ENCODE measurements around the gene MRPL14. TPM values are rescaled to one million over a fixed set of nuclear protein-coding genes. Genes with fewer than 3 reads are reported as not detected.

MRPL14 gene
- total RNA-seq, 1 experiment from 2014 or later = 80.1 TPM

- Histone ChIP-seq H4K20me1 (ENCODE audit: insufficient read depth, low read depth, low read length) (peaks cover 13% of the 10 kb centered on the region), H3K9me2 (replicated peaks; ENCODE audit: insufficient read depth, low read length) (no peaks in the 10 kb centered on the region), H3K27ac (ENCODE audit: low read length) (no peak overlapping the region), H3K9me3 (ENCODE audit: low read length) (no peaks in the 10 kb centered on the region), H3K27me3 (ENCODE audit: low read length) (no peaks in the 10 kb centered on the region), H3K9ac (ENCODE audit: low read length) (no peak overlapping the region), H3K4me1 (ENCODE audit: low read length) (peaks cover 21% of the 10 kb centered on the region), H3K36me3 (ENCODE audit: insufficient read depth, low read length) (no peaks in the 10 kb centered on the region), H3K79me2 (ENCODE audit: low read length) (no peaks in the 10 kb centered on the region), H3K4me2 (ENCODE audit: low read depth, low read length, poor library complexity, severe bottlenecking) (no peak overlapping the region), H3K4me3 (ENCODE audit: low read length) (no peak overlapping the region), H2AFZ (ENCODE audit: low read length) (no peak overlapping the region)
- no peak for DNase-seq
Observed at GRCh38 chr6:44088827-44089590, 38.2 kb downstream of the MRPL14 start.

- Histone ChIP-seq H3K4me3 (ENCODE audit: low read length) (no peak overlapping the region), H3K4me2 (ENCODE audit: low read depth, low read length, poor library complexity, severe bottlenecking) (no peak overlapping the region), H3K79me2 (ENCODE audit: low read length) (no peaks in the 10 kb centered on the region), H3K9ac (ENCODE audit: low read length) (no peak overlapping the region), H3K27ac (ENCODE audit: low read length) (no peak overlapping the region), H3K4me1 (ENCODE audit: low read length) (peaks cover 28% of the 10 kb centered on the region), H4K20me1 (ENCODE audit: insufficient read depth, low read depth, low read length) (peaks cover 12% of the 10 kb centered on the region), H3K9me2 (replicated peaks; ENCODE audit: insufficient read depth, low read length) (no peaks in the 10 kb centered on the region), H3K36me3 (ENCODE audit: insufficient read depth, low read length) (no peaks in the 10 kb centered on the region), H3K9me3 (ENCODE audit: low read length) (no peaks in the 10 kb centered on the region), H2AFZ (ENCODE audit: low read length) (no peak overlapping the region), H3K27me3 (ENCODE audit: low read length) (no peaks in the 10 kb centered on the region)
- no peak for DNase-seq
Observed at GRCh38 chr6:44087623-44088022, 39.6 kb downstream of the MRPL14 start.

GRCh38 chr6:44086931-44087574 is 40.2 kb downstream of the MRPL14 start:
- H3K9ac ChIP-seq (ENCODE audit: low read length) = no peak overlapping the region
- no peaks in the 10 kb centered on the region for H3K9me2 ChIP-seq (replicated peaks; ENCODE audit: insufficient read depth, low read length)
- no peak overlapping the region for H3K4me3 ChIP-seq (ENCODE audit: low read length)
- H3K4me1 ChIP-seq (ENCODE audit: low read length) = peaks cover 31% of the 10 kb centered on the region
- DNase-seq = no peak
- H3K79me2 ChIP-seq (ENCODE audit: low read length) = no peaks in the 10 kb centered on the region
- no peak overlapping the region for H3K4me2 ChIP-seq (ENCODE audit: low read depth, low read length, poor library complexity, severe bottlenecking)
- H4K20me1 ChIP-seq (ENCODE audit: insufficient read depth, low read depth, low read length) = peaks cover 6% of the 10 kb centered on the region
- no peaks in the 10 kb centered on the region for H3K36me3 ChIP-seq (ENCODE audit: insufficient read depth, low read length)
- no peaks in the 10 kb centered on the region for H3K9me3 ChIP-seq (ENCODE audit: low read length)
- H2AFZ ChIP-seq (ENCODE audit: low read length) = no peak overlapping the region
- H3K27ac ChIP-seq (ENCODE audit: low read length) = no peak overlapping the region
- H3K27me3 ChIP-seq (ENCODE audit: low read length) = no peaks in the 10 kb centered on the region

- Histone ChIP-seq H2AFZ (ENCODE audit: low read length) (no peak overlapping the region), H3K79me2 (ENCODE audit: low read length) (no peaks in the 10 kb centered on the region), H3K27ac (ENCODE audit: low read length) (no peak overlapping the region), H3K27me3 (ENCODE audit: low read length) (no peaks in the 10 kb centered on the region), H3K4me3 (ENCODE audit: low read length) (no peak overlapping the region), H3K9me3 (ENCODE audit: low read length) (no peaks in the 10 kb centered on the region), H3K4me1 (ENCODE audit: low read length) (peaks cover 24% of the 10 kb centered on the region; the same call in 1 of the 2 replicates), H3K9me2 (replicated peaks; ENCODE audit: insufficient read depth, low read length) (no peaks in the 10 kb centered on the region), H3K4me2 (ENCODE audit: low read depth, low read length, poor library complexity, severe bottlenecking) (no peak overlapping the region), H3K9ac (ENCODE audit: low read length) (no peak overlapping the region), H3K36me3 (ENCODE audit: insufficient read depth, low read length) (no peaks in the 10 kb centered on the region), H4K20me1 (ENCODE audit: insufficient read depth, low read depth, low read length) (peaks cover 2% of the 10 kb centered on the region; the same call in 1 of the 2 replicates)
- no peak for DNase-seq
Observed at GRCh38 chr6:44085219-44085618, 42.0 kb downstream of the MRPL14 start.

GRCh38 chr6:44084231-44085014 is 42.8 kb downstream of the MRPL14 start:
- H3K27ac ChIP-seq (ENCODE audit: low read length) = no peak overlapping the region
- no peak overlapping the region for H3K4me2 ChIP-seq (ENCODE audit: low read depth, low read length, poor library complexity, severe bottlenecking)
- H2AFZ ChIP-seq (ENCODE audit: low read length) = no peak overlapping the region
- DNase-seq = no peak
- H3K9me2 ChIP-seq (replicated peaks; ENCODE audit: insufficient read depth, low read length) = no peaks in the 10 kb centered on the region
- no peaks in the 10 kb centered on the region for H3K36me3 ChIP-seq (ENCODE audit: insufficient read depth, low read length)
- no peak overlapping the region for H3K4me3 ChIP-seq (ENCODE audit: low read length)
- peaks cover 24% of the 10 kb centered on the region; the same call in 1 of the 2 replicates for H3K4me1 ChIP-seq (ENCODE audit: low read length)
- no peaks in the 10 kb centered on the region for H3K9me3 ChIP-seq (ENCODE audit: low read length)
- H3K79me2 ChIP-seq (ENCODE audit: low read length) = no peaks in the 10 kb centered on the region
- H3K27me3 ChIP-seq (ENCODE audit: low read length) = no peaks in the 10 kb centered on the region
- H4K20me1 ChIP-seq (ENCODE audit: insufficient read depth, low read depth, low read length) = peaks cover 2% of the 10 kb centered on the region; the same call in 1 of the 2 replicates
- peak overlapping the region; percentile 51; the same call in 1 of the 2 replicates for H3K9ac ChIP-seq (ENCODE audit: low read length)

GRCh38 chr6:44082872-44083321 is 44.4 kb downstream of the MRPL14 start:
- H3K9me3 ChIP-seq (ENCODE audit: low read length) = no peaks in the 10 kb centered on the region
- peaks cover 1% of the 10 kb centered on the region; the same call in 1 of the 2 replicates for H4K20me1 ChIP-seq (ENCODE audit: insufficient read depth, low read depth, low read length)
- no peaks in the 10 kb centered on the region for H3K36me3 ChIP-seq (ENCODE audit: insufficient read depth, low read length)
- H3K4me1 ChIP-seq (ENCODE audit: low read length) = peaks cover 24% of the 10 kb centered on the region; the same call in 1 of the 2 replicates
- H3K4me3 ChIP-seq (ENCODE audit: low read length) = peak overlapping the region; percentile 35; the same call in 1 of the 2 replicates
- H3K4me2 ChIP-seq (ENCODE audit: low read depth, low read length, poor library complexity, severe bottlenecking) = peak overlapping the region; percentile 20
- no peak for DNase-seq
- no peaks in the 10 kb centered on the region for H3K79me2 ChIP-seq (ENCODE audit: low read length)
- no peaks in the 10 kb centered on the region for H3K27me3 ChIP-seq (ENCODE audit: low read length)
- no peaks in the 10 kb centered on the region for H3K9me2 ChIP-seq (replicated peaks; ENCODE audit: insufficient read depth, low read length)
- no peak overlapping the region for H3K27ac ChIP-seq (ENCODE audit: low read length)
- no peak overlapping the region for H2AFZ ChIP-seq (ENCODE audit: low read length)
- peak overlapping the region; percentile 51 for H3K9ac ChIP-seq (ENCODE audit: low read length)

GRCh38 chr6:44081753-44082152 is 45.5 kb downstream of the MRPL14 start:
- no peak overlapping the region for H3K27ac ChIP-seq (ENCODE audit: low read length)
- no peak overlapping the region for H3K4me3 ChIP-seq (ENCODE audit: low read length)
- H3K9ac ChIP-seq (ENCODE audit: low read length) = no peak overlapping the region

More at GRCh38 chr6:44081753-44082152, 45.5 kb downstream of the MRPL14 start:
- Histone ChIP-seq H4K20me1 (ENCODE audit: insufficient read depth, low read depth, low read length) (no peaks in the 10 kb centered on the region), H3K27me3 (ENCODE audit: low read length) (no peaks in the 10 kb centered on the region), H3K79me2 (ENCODE audit: low read length) (no peaks in the 10 kb centered on the region), H2AFZ (ENCODE audit: low read length) (no peak overlapping the region), H3K4me2 (ENCODE audit: low read depth, low read length, poor library complexity, severe bottlenecking) (no peak overlapping the region), H3K9me3 (ENCODE audit: low read length) (no peaks in the 10 kb centered on the region), H3K4me1 (ENCODE audit: low read length) (peaks cover 26% of the 10 kb centered on the region), H3K9me2 (replicated peaks; ENCODE audit: insufficient read depth, low read length) (no peaks in the 10 kb centered on the region), H3K36me3 (ENCODE audit: insufficient read depth, low read length) (no peaks in the 10 kb centered on the region)
- DNase-seq = no peak
